HepG2 (cell line): ENCODE data around the gene KIFAP3. TPM values are rescaled to one million over a fixed set of nuclear protein-coding genes. Genes with fewer than 3 reads are reported as not detected.
A peak's percentile ranks its signal among the peaks of the same experiment; 100 is the strongest.

Source experiments
- ATF7-NPFF ChIP-seq: sonication (generic); formaldehyde crosslinking; IDR thresholded peaks from 2 replicates; pipeline ENCODE4 v1.8.1; 2023; ENCODE audit warnings: mild to moderate bottlenecking, low read depth, missing genetic modification reagents, moderate library complexity
- CBFB ChIP-seq: sonication (generic); formaldehyde crosslinking; IDR thresholded peaks from 2 replicates; pipeline ENCODE4 v1.4.0; 2020; ENCODE audit warnings: missing genetic modification reagents
- DMAP1 ChIP-seq: IDR thresholded peaks from 2 replicates; pipeline ENCODE4 v1.6.1; 2016
- GPN1 ChIP-seq: sonication (generic); formaldehyde crosslinking; IDR thresholded peaks from 2 replicates; pipeline ENCODE4 v1.5.1; 2020; ENCODE audit warnings: missing genetic modification reagents, borderline replicate concordance
- NBN ChIP-seq: fragments of 450-650 bp; conservative IDR thresholded peaks from 2 replicates; pipeline ENCODE4 v1.6.1; 2017
- PHB2 ChIP-seq: fragments of 450-650 bp; IDR thresholded peaks from 2 replicates; pipeline ENCODE4 v1.6.1; 2018; ENCODE audit not compliant: partially characterized antibody
- RBM39 ChIP-seq: fragments of 200-400 bp; formaldehyde crosslinking; IDR thresholded peaks from one replicate; pipeline ENCODE4 v1.6.1; 2018; ENCODE audit warnings: antibody characterized with exemption, mild to moderate bottlenecking, low read depth, low read length; ENCODE audit not compliant: poor library complexity, severe bottlenecking
- SIN3A ChIP-seq: IDR thresholded peaks from 2 replicates; pipeline ENCODE4 v1.6.1; 2011; ENCODE audit warnings: low read depth, mild to moderate bottlenecking, control low read depth, low read length, borderline replicate concordance
- ZNF121 ChIP-seq: sonication (generic); formaldehyde crosslinking; IDR thresholded peaks from 2 replicates; pipeline ENCODE4 v1.5.0; 2020; ENCODE audit warnings: mild to moderate bottlenecking, missing genetic modification reagents
- ZNF136 ChIP-seq: sonication (generic); formaldehyde crosslinking; IDR thresholded peaks from 2 replicates; pipeline ENCODE4 v1.8.1; 2022; ENCODE audit warnings: low read depth, mild to moderate bottlenecking, moderate library complexity, missing genetic modification reagents
- ZNF143 ChIP-seq: sonication (generic); formaldehyde crosslinking; IDR thresholded peaks from 2 replicates; pipeline ENCODE4 v1.4.0; 2020; ENCODE audit warnings: missing genetic modification reagents
- ZNF670 ChIP-seq: sonication (generic); formaldehyde crosslinking; IDR thresholded peaks from 2 replicates; pipeline ENCODE4 v1.8.0; 2022; ENCODE audit warnings: mild to moderate bottlenecking, missing genetic modification reagents, borderline replicate concordance
- ZNF879 ChIP-seq: sonication (generic); formaldehyde crosslinking; IDR thresholded peaks from 2 replicates; pipeline ENCODE4 v1.8.1; 2023; ENCODE audit warnings: missing genetic modification reagents
- polyA plus RNA-seq, 8 experiments: library from polyadenylated mRNA; depleted of rRNA in 3 of 8; stranded (reverse) in 7 of 8; unstranded in 1 of 8; fragments of >200 nt; fragmentation: Illumina TruSeq in 4 of 8; extraction: Trizol in 4 of 8; gene quantifications; 2 replicates each; pipeline versions ENCODE4 v1.2.1 to v1.2.3, GENCODE V29; 2011 to 2016; ENCODE audit warnings: low read depth in 4 of 8, missing spikeins in 1 of 8, mixed read lengths in 1 of 8; ENCODE audit not compliant: insufficient read depth in 1 of 8
- total RNA-seq, 5 experiments: library from RNA; depleted of rRNA; stranded (reverse); fragments of >200 nt; fragmentation: Illumina TruSeq; extraction: Trizol; gene quantifications; 2 replicates each; pipeline ENCODE4 v1.2.3, GENCODE V29; 2016; ENCODE audit warnings: low read depth in 1 of 5
- TF ChIP-seq, protein P1 (sequence below): sonication (generic); formaldehyde crosslinking; IDR thresholded peaks from 2 replicates; pipeline ENCODE4 v1.5.1; 2020; ENCODE audit warnings: missing genetic modification reagents, mild to moderate bottlenecking, borderline replicate concordance
- TF ChIP-seq, protein P2 (sequence below): sonication (generic); formaldehyde crosslinking; IDR thresholded peaks from 2 replicates; pipeline ENCODE4 v1.9.0; 2021; ENCODE audit warnings: missing genetic modification reagents, borderline replicate concordance
- TF ChIP-seq, protein P3 (sequence below): sonication (generic); formaldehyde crosslinking; IDR thresholded peaks from 2 replicates; pipeline ENCODE4 v1.5.0; 2020; ENCODE audit warnings: missing genetic modification reagents
- TF ChIP-seq, protein P4 (sequence below): sonication (generic); formaldehyde crosslinking; IDR thresholded peaks from 2 replicates; pipeline ENCODE4 v1.4.0; 2020; ENCODE audit warnings: missing genetic modification reagents
- TF ChIP-seq, protein P5 (sequence below): sonication (generic); formaldehyde crosslinking; IDR thresholded peaks from 2 replicates; pipeline ENCODE4 v1.5.0; 2020; ENCODE audit warnings: mild to moderate bottlenecking, missing genetic modification reagents

Gene KIFAP3
- total and polyA plus RNA-seq, 2 of the 13 experiments (the other 11 are each of a cell fraction or from before 2014, with no cell fraction given): 3.4 to 10.0 TPM

DNA sequence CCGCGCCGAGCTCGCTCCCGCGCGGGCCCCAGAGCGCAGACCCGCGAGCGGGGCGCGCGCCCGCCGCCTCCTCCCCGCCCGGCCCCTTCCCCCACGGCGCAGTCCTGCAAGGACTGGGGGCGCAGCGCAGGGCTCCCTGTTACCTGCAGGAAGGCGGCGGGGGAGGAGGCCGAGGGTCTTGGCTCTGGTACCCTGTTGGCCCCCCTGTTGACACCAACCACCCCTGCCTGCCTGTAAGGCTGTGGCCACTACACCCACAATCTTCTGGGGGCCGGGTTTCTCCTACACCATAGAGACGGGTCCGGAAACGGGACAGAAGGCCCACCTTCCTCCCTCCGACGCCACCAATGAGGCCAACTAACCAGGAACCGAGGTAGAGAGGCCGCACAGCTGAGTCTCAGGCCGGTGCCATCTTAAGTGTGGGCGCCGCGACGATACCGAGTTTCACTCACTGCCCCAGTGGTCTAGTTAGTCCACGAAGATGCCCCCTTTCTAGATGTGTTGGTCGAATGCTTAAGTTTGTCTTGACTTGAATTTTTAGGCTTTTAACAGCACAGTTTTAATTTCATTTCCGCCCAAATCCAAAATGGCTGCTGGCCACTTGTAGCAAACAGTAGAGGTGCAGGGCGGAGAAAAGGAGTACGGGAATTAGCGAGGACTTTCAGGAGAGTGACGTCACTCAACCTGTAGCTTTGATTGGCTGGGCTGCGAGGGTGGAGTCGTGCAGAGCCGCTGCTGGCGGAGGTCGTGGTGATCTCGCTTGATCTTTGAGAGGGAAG is 180.7 kb downstream of the KIFAP3 start, which contains the start of gene SCYL3 (continued):
- TF ChIP-seq ZNF670 (0 out of 2 replicates have a peak, but pooled peaks have one; percentile 22), ZNF121 (CRISPR knock-in tag) (no peak), NBN (no peak), ZNF143 (CRISPR knock-in tag) (peak; percentile 78), GPN1 (CRISPR knock-in tag) (no peak), ATF7-NPFF (no peak), CBFB (CRISPR knock-in tag) (no peak), DMAP1 (CRISPR knock-in tag) (peak; percentile 79), ZNF879 (CRISPR knock-in tag) (0 out of 2 replicates have a peak, but pooled peaks have one; percentile 60), RBM39 (peak; percentile 18), SIN3A (no peak; the same call in 1 of the 2 replicates), PHB2 (no peak), ZNF136 (CRISPR knock-in tag) (no peak)
- TF ChIP-seq, protein P1, sequence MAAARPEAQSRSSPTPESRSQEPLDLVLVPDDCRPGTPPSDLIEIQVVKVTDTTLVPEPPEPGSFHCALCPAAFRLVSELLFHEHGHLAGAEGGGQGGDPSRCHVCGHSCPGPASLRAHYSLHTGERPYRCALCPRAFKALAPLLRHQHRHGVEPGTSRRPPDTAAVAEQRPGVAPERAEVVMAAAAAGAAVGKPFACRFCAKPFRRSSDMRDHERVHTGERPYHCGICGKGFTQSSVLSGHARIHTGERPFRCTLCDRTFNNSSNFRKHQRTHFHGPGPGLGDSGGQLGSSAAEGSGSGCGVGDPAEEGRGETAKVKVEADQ (CRISPR knock-in tag): no peak; the same call in 1 of the 2 replicates
- TF ChIP-seq, protein P2, sequence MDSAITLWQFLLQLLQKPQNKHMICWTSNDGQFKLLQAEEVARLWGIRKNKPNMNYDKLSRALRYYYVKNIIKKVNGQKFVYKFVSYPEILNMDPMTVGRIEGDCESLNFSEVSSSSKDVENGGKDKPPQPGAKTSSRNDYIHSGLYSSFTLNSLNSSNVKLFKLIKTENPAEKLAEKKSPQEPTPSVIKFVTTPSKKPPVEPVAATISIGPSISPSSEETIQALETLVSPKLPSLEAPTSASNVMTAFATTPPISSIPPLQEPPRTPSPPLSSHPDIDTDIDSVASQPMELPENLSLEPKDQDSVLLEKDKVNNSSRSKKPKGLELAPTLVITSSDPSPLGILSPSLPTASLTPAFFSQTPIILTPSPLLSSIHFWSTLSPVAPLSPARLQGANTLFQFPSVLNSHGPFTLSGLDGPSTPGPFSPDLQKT (CRISPR knock-in tag): no peak; the same call in 1 of the 2 replicates
- TF ChIP-seq, protein P3, sequence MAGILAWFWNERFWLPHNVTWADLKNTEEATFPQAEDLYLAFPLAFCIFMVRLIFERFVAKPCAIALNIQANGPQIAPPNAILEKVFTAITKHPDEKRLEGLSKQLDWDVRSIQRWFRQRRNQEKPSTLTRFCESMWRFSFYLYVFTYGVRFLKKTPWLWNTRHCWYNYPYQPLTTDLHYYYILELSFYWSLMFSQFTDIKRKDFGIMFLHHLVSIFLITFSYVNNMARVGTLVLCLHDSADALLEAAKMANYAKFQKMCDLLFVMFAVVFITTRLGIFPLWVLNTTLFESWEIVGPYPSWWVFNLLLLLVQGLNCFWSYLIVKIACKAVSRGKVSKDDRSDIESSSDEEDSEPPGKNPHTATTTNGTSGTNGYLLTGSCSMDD: no peak
- TF ChIP-seq, protein P4, sequence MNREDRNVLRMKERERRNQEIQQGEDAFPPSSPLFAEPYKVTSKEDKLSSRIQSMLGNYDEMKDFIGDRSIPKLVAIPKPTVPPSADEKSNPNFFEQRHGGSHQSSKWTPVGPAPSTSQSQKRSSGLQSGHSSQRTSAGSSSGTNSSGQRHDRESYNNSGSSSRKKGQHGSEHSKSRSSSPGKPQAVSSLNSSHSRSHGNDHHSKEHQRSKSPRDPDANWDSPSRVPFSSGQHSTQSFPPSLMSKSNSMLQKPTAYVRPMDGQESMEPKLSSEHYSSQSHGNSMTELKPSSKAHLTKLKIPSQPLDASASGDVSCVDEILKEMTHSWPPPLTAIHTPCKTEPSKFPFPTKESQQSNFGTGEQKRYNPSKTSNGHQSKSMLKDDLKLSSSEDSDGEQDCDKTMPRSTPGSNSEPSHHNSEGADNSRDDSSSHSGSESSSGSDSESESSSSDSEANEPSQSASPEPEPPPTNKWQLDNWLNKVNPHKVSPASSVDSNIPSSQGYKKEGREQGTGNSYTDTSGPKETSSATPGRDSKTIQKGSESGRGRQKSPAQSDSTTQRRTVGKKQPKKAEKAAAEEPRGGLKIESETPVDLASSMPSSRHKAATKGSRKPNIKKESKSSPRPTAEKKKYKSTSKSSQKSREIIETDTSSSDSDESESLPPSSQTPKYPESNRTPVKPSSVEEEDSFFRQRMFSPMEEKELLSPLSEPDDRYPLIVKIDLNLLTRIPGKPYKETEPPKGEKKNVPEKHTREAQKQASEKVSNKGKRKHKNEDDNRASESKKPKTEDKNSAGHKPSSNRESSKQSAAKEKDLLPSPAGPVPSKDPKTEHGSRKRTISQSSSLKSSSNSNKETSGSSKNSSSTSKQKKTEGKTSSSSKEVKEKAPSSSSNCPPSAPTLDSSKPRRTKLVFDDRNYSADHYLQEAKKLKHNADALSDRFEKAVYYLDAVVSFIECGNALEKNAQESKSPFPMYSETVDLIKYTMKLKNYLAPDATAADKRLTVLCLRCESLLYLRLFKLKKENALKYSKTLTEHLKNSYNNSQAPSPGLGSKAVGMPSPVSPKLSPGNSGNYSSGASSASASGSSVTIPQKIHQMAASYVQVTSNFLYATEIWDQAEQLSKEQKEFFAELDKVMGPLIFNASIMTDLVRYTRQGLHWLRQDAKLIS (CRISPR knock-in tag): no peak
- TF ChIP-seq, protein P5, sequence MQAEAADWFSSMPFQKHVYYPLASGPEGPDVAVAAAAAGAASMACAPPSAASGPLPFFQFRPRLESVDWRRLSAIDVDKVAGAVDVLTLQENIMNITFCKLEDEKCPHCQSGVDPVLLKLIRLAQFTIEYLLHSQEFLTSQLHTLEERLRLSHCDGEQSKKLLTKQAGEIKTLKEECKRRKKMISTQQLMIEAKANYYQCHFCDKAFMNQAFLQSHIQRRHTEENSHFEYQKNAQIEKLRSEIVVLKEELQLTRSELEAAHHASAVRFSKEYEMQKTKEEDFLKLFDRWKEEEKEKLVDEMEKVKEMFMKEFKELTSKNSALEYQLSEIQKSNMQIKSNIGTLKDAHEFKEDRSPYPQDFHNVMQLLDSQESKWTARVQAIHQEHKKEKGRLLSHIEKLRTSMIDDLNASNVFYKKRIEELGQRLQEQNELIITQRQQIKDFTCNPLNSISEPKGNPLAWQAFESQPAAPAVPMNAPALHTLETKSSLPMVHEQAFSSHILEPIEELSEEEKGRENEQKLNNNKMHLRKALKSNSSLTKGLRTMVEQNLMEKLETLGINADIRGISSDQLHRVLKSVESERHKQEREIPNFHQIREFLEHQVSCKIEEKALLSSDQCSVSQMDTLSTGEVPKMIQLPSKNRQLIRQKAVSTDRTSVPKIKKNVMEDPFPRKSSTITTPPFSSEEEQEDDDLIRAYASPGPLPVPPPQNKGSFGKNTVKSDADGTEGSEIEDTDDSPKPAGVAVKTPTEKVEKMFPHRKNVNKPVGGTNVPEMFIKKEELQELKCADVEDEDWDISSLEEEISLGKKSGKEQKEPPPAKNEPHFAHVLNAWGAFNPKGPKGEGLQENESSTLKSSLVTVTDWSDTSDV (CRISPR knock-in tag): no peak
